ENCODE data around the gene TNRC18. TPM values are rescaled to one million over a fixed set of nuclear protein-coding genes. Genes with fewer than 3 reads are reported as not detected.

TNRC18 gene
- total and polyA plus RNA-seq, 9 of the 15 experiments (the other 6 are each of a cell fraction or from before 2014, with no cell fraction given): 0.03 to 43.2 (median 18.0) TPM

- TF ChIP-seq ILF3 (IDR thresholded peaks at IDR 0.05; ENCODE audit: borderline replicate concordance): no peak
- peak; percentile 25; the same call in 1 of the 2 replicates for TF ChIP-seq PHF8 (IDR thresholded peaks at IDR 0.05; ENCODE audit: borderline replicate concordance, low read length)
- TF ChIP-seq BCLAF1 (IDR thresholded peaks at IDR 0.05; ENCODE audit: borderline replicate concordance in 1 of 2, control insufficient read depth in 1 of 2, low read depth in 2 of 2, low read length in 1 of 2): no peak
- no peak for TF ChIP-seq MCM7 (IDR thresholded peaks at IDR 0.05)
- TF ChIP-seq HNRNPH1 (optimal IDR thresholded peaks at IDR 0.05; ENCODE audit: low read depth, low read length): no peak
- no peak for TF ChIP-seq TFAP4 (CRISPR knock-in tag; IDR thresholded peaks at IDR 0.05; ENCODE audit: borderline replicate concordance)
- TF ChIP-seq WHSC1 (IDR thresholded peaks at IDR 0.05; ENCODE audit: low read length): no peak
- TF ChIP-seq KDM5B (IDR thresholded peaks at IDR 0.05; ENCODE audit: insufficient replicate concordance, low read depth, low read length): peak; percentile 35
- no peak for TF ChIP-seq HMBOX1 (IDR thresholded peaks at IDR 0.05)
- no peak for TF ChIP-seq FOXO4 (CRISPR knock-in tag; IDR thresholded peaks at IDR 0.05)
- peak; percentile 66 for TF ChIP-seq CHD1 (IDR thresholded peaks at IDR 0.05; ENCODE audit: low read length)
- no peak for TF ChIP-seq CHCHD3 (CRISPR knock-in tag; IDR thresholded peaks at IDR 0.05)
- no peak for TF ChIP-seq HBP1 (CRISPR knock-in tag; IDR thresholded peaks at IDR 0.05)
Observed at GRCh38 chr7:5420881-5421713, 2.5 kb downstream of the TNRC18 start (continued).
